ENCODE measurements around the gene SAP25. TPM values are rescaled to one million over a fixed set of nuclear protein-coding genes. Genes with fewer than 3 reads are reported as not detected.

The SAP25 gene
- total RNA-seq, 4 donors from 2014 or later, result 0.66 TPM; not detected in 3

- TF ChIP-seq, protein P1, sequence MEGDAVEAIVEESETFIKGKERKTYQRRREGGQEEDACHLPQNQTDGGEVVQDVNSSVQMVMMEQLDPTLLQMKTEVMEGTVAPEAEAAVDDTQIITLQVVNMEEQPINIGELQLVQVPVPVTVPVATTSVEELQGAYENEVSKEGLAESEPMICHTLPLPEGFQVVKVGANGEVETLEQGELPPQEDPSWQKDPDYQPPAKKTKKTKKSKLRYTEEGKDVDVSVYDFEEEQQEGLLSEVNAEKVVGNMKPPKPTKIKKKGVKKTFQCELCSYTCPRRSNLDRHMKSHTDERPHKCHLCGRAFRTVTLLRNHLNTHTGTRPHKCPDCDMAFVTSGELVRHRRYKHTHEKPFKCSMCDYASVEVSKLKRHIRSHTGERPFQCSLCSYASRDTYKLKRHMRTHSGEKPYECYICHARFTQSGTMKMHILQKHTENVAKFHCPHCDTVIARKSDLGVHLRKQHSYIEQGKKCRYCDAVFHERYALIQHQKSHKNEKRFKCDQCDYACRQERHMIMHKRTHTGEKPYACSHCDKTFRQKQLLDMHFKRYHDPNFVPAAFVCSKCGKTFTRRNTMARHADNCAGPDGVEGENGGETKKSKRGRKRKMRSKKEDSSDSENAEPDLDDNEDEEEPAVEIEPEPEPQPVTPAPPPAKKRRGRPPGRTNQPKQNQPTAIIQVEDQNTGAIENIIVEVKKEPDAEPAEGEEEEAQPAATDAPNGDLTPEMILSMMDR (IDR thresholded peaks at IDR 0.05; ENCODE audit: low read depth), result no peak
Observed at GRCh38 chr7:100603726-100604027, 30.0 kb upstream of the SAP25 start.

GRCh38 chr7:100602889-100603725 lies 29.4 kb upstream of the SAP25 start:
- TF ChIP-seq, protein P1 (IDR thresholded peaks at IDR 0.05; ENCODE audit: low read depth), result no peak

GRCh38 chr7:100600730-100601038 lies 27.0 kb upstream of the SAP25 start:
- TF ChIP-seq, protein P1 (IDR thresholded peaks at IDR 0.05; ENCODE audit: low read depth), result no peak

DNA sequence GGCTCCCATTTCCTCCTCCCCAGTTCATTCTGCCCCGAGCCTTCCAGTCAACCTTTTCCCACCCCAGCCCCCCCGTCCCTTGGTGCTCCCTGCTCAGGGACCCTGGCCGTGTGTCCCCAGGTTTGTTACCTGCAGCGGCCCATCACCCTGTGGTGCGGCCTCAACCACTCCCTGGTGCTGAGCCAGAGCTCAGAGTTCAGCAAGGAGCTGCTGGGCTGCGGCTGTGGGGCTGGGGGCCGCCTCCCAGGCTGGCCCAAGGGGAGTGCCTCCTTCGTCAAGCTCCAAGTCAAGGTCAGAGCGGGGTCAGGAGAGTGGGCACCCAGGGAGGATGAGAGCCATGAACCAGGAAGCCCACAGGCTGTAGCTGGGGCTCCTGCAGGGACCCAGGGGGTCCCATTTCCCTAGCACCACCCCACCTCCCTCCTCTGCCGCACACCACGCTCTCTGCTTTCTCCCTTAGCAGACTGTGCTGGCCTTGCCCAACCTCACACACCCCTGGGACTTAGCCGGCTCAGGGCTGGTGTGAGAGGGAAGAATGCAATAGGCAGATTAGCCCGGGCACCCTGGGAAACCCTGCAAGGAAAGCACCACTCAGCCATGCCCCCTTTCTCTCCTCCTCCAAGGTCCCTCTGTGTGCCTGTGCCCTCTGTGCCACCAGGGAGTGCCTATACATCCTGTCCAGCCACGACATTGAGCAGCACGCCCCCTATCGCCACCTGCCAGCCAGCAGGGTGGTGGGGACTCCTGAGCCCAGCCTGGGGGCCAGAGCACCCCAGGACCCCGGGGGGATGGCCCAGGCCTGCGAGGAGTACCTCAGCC lies 26.4 kb upstream of the SAP25 start:
- TF ChIP-seq, protein P1 (IDR thresholded peaks at IDR 0.05; ENCODE audit: low read depth), result no peak

DNA sequence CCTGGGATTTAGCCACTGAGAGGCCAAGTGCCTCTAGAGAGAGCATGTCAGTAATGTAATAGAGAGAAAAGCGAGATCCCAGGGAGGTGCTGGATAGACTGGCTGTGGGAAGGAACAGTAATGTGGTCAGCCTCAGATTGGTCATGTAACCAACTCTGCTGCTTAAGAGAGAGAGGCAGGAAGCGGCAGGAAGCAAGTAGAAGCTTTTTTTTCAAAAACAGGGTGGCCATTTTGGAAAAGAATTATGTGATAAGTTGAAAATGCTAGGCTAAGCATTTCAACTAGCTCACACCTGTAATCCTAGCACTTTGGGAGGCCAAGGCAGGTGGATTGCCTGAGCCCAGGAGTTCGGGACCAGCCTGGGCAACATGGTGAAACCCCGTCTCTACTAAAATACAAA lies 24.7 kb upstream of the SAP25 start:
- TF ChIP-seq, protein P1 (IDR thresholded peaks at IDR 0.05; ENCODE audit: low read depth), result no peak

DNA sequence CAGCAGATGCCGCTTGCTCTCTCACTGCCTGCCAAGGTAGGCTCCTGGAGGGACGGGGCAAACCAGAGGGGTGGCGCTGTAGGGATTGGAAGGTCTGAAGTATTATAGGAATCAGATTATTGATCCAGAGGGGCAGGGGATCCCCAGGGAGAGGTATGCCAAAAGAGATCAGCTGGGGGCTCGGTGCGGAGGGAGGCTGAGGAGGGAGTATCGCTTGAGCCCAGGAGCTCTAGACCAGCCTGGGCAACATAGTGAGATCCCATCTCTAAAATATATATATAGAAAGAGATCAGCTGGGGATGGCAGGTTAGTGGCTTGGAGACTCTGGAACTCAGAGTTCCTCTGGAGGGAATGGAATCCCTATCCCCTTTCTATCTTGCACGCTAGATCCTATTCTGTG lies 21.5 kb upstream of the SAP25 start:
- TF ChIP-seq, protein P1 (IDR thresholded peaks at IDR 0.05; ENCODE audit: low read depth), result no peak

GRCh38 chr7:100591596-100591995 lies 17.9 kb upstream of the SAP25 start:
- TF ChIP-seq, protein P1 (IDR thresholded peaks at IDR 0.05; ENCODE audit: low read depth), result no peak

All from subcutaneous adipose tissue (tissue), 4 donors.